H1 (cell line): ENCODE results near the gene KIF26B. TPM values are rescaled to one million over a fixed set of nuclear protein-coding genes. Genes with fewer than 3 reads are reported as not detected.

Experiments
- ATF2 ChIP-seq: IDR thresholded peaks from 2 replicates; pipeline ENCODE4 v1.6.1; 2012; ENCODE audit warnings: low read length, inconsistent platforms
- EGR1 ChIP-seq: IDR thresholded peaks from 2 replicates; pipeline ENCODE4 v1.6.1; 2011; ENCODE audit warnings: low read depth, low read length, borderline replicate concordance
- polyA plus RNA-seq, 7 experiments: library from polyadenylated mRNA; depleted of rRNA in 3 of 7; stranded (reverse) in 5 of 7; unstranded in 2 of 7; fragments of >200 nt in 5 of 7; fragments of 200-250 nt in 2 of 7; gene quantifications; 1 replicate in 5 of 7; 2 replicates in 1 of 7; 4 replicates in 1 of 7; pipeline versions ENCODE4 v1.2.1 to v1.2.3, GENCODE V29; 2011 to 2013; ENCODE audit warnings: missing spikeins in 2 of 7, mixed read lengths in 2 of 7
- total RNA-seq: library from RNA; stranded (reverse); fragmentation: NEBNext Ultra II Directional; extraction: Animal tissue kit (Norgen Biotek cat#: 25700); gene quantifications from 2 replicates; pipeline ENCODE4 v1.2.1, GENCODE V29; 2021

The KIF26B gene
- total and polyA plus RNA-seq, 2 of the 8 experiments (the other 6 are each of a cell fraction or from before 2014, with no cell fraction given) = 0.06 to 0.28 TPM

GRCh38 chr1:245172026-245172425 is 17.2 kb downstream of the KIF26B start (continued):
- no peak for TF ChIP-seq ATF2
- TF ChIP-seq EGR1 = no peak
